Activated CD8-positive, alpha-beta memory T cell treated with anti-CD3 and anti-CD28 coated beads for 24 hours (primary cell): ENCODE results near the gene NCS1.

Source experiments
- DNase-seq: peaks from one replicate; pipeline ENCODE4 v3.0.0-alpha.2; 2020

NCS1 gene

DNA sequence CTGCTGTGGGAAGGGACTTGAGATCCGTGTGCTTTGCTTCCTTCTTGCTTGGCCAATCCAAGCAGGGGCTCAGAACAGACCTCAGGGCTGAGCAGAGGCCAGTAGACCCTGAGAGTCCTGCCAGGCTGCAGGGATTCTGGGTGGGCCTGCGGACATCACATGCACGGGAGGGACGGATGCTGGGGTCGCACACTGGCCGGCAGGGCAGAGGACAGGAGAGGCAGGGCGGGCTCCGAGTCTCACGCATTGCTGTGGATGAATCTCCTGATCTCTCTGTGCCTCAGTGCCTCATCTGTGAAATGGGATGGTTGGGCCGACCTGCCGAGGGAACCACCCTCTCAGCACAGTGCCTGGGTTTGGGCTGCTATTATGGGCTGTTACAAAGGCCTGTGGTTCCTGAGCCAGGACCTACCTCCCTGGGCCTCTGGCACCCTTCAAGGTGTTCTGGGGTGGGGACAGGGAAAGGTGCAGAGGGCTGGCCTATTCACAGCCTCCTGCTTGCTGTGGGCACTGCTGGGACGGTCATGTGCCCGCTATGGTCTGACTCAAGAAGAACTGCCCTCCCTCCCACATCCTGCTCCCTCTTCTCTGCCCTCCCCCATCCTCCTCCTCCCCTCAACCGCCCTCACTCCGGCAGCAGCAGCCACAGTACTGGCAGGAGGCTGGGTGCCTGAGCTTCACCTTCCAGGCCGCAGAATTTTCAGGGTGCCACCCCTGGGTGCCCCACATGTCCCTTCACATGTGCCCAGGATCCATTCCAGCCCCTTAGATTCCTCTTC, 43.3 kb downstream of the NCS1 start:
- no peak for DNase-seq

DNA sequence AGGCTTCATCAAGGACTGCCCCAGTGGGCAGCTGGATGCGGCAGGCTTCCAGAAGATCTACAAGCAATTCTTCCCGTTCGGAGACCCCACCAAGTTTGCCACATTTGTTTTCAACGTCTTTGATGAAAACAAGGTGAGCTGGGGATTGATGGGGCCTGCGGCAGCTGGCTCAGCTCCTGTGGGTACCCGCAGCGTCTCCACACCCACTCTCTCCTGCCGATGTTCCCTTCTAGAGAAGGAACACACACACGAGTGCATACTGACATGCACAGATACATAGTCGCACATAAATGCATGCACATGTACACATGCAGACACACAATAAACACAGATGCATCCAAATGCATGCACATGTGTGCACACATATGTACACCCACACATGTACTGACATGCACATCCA, 45.6 kb downstream of the NCS1 start:
- no peak for DNase-seq

DNA sequence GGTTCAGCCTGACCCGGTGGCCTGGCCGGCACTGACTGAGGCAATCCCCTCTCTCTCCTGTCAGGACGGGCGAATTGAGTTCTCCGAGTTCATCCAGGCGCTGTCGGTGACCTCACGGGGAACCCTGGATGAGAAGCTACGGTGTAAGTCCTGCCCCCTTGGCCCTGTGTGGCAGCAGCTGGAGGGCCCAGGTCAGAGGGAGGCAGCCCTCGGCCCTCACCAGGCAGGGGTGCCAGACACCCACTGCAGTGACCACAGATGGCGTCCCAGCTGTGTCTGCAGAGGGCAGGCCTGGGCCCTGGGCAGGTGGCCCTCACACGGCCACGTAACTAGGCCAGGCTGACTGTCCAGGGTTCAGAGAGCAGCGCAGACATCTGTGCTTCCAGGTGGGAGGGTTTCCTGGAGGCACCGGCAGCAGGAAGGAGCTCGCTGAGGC, 47.5 kb downstream of the NCS1 start:
- no peak for DNase-seq

- no peak for DNase-seq
Observed at GRCh38 chr9:130220352-130220751, 48.1 kb downstream of the NCS1 start.

DNA sequence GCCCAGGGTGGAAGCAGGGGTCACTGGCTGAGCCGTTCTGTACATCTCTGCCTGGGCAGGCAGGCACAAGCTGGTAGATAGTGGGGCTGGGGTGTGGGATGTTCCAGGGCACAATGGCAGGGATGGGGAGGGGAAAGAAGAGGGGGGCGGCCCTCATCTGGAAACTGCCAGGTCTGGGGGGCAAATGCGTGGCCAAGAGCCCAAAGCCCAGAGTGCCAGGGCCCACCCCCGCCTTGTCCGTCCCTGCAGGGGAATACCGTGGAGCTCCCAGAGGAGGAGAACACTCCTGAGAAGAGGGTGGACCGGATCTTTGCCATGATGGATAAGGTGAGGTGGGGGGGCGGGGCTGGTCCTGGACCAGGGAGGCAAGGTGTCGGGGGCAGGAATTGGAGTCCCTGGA, 50.6 kb downstream of the NCS1 start:
- no peak for DNase-seq

GRCh38 chr9:130225071-130225470, 52.9 kb downstream of the NCS1 start:
- no peak for DNase-seq

GRCh38 chr9:130225586-130225985, 53.4 kb downstream of the NCS1 start:
- DNase-seq: no peak

- no peak for DNase-seq
Observed at GRCh38 chr9:130226112-130226511, 53.9 kb downstream of the NCS1 start.

DNA sequence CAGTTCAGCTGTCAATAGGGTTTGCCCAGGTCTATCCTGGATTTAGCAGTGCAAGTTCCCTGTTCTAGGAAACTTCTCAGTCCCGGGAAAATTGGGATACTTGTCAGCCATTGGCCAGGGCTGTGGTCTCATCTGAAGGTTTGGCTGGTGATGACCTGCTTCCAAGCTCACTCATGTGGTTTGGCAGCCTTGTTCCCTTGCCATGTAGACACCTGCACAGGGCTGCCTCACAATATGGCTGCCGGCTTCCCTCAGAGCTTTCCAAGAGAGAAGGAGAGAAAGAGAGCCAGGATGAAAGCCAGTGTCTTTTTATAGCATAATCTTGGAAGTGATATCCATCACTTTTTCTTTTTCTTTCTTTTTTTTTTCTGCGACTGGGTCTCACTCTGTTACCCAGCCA, 55.6 kb downstream of the NCS1 start:
- no peak for DNase-seq

DNA sequence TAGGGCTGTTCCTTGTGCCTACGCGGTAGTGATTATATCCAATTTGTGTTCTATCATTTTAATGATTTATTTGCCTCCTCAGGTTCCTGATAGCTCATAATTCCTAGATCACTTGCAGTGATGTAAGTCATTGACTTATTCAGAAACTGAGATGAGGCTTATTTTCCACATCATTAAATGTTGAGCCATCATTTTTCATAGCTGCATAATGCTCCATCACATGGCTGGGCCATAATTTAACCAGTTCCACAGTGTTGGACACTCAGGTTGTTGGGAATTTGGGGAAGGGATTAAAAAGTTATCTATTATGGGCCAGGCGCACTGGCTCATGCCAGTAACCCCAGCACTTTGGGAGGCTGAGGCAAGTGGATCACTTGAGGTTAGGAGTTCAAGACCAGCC, 57.6 kb downstream of the NCS1 start:
- DNase-seq: no peak

- DNase-seq: no peak
Observed at GRCh38 chr9:130230631-130231030, 58.4 kb downstream of the NCS1 start.

GRCh38 chr9:130232899-130233586, 60.8 kb downstream of the NCS1 start:
- no peak for DNase-seq

DNA sequence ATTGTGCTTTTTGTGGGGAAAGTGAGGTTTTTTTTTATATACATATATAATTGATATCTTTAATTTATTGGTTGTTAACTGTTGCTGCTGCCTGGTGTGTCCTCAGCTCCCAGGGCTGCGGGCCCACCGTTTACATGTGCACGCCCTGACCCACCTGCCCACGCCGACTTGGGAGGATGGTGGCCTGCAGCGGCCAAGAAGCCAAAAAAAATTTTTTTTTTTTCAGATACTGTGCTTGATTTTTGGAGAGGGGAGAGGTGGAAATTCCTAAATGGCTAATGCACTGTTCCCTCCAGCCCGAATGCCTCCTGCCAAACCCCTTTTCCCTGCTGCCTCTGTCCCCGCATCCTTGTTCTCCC, 61.4 kb downstream of the NCS1 start:
- DNase-seq: no peak

DNA sequence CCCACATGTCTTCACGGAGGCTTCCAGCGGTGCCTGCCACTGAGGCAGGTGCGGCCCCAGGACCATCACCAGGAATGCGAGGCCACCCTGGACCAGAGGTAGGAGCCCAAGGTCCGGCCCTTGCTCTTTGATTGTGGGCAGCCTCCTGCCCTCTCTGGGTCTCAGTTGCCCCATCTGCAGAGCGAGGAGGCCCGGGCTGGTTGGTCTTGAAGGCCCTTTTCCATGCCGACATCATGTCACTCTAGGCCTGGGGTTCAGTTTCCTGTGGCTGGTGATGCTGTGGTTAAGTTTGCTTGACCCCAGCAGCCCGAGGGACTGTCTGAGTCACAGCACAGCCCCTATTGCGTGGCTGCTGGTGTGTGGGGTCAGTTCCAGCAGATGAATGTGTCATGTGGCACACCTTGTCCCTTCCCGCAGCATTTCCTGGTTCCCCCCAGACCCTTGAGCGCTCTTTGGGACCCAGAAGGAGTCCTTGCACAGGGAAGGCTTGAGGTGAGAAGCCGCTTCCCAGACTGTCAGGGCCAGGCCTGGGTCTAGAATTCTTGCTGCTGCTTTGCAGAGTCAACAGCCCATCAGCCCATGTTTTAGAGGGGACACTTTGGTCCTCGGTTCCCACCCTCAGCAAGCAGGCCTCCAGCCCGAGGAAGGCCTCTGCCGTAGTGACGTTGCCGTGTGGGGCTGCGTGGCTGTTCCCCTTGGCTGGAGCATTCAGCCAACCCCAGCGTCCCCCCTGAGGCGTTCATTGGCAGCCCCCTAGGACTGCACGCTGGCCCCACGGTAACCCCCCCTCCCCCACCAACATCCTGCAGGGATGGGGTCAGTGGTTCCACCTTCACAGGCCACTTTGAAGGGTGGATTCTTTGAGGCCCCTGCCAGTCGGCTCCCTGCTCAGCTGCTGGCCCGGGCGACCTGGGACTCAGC, 62.4 kb downstream of the NCS1 start:
- no peak for DNase-seq

DNA sequence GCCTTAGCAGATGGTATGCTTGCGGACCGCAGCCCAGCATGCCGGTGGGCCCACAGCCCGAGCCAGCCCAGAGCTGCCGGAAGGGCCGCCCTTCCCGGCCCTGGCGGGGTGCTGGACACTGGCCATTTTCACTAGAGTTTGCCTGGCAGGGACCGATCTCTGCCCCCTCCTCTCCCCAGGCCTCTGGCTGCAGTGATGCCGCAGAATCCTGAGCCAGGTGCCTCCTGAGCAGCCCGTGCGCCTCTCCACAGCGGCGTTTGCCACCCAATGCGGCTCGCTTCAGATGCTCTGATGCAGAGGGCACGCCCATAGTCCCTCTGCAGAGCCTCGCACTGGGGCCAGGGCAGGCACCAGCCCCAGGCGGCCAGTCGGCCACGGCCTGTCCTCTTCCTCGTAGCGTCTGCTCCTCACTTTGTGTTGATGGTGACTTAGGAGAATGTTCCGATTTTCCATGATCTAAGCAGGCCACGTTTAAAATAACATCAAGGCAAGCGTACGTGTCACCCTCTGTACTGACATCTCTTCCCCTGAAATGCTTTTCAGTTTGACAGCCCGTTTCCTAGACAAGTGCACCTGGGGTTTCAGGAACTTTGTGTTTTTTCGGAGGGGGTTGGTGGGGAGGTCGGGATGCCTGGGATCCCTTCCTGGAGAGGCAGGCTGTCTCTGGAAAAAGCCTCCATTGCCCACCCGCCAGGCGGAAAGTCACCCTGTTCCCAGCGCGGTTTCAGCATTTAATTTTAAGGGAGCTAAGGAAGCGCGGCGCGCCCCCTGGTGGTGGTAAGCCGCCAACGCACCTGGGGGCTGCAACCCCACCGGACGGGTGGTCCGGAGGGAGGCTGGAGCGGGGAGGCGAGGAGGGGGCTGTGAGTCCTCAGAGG, 63.6 kb downstream of the NCS1 start:
- DNase-seq: peak; percentile 92

DNA sequence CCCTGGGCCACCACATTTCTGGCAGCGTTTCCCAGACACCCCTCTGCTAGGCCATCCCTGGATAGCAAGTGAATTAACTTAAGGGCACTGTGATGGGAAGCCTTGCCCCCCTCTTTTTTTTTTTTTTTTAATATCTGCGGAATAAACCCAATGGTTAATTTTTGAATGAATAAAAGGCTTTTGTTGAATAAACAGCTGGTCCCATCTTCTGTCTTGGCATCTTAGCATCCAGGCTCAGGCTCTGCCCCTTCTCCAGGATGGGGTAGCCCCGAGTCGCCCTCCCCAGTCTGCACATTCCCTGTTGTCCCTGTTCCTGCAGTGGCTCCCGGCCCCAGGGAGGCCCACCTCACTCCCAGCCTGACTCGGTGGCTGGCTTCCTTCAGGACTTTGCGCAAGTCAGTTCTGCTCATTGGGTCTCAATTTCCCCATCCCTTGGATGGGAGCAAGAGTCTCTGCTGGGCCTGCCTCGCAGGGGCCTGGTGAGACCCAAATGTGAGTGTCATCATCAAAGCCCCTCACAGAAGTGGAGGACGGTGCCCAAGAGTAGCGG, 64.3 kb downstream of the NCS1 start:
- no peak for DNase-seq

DNA sequence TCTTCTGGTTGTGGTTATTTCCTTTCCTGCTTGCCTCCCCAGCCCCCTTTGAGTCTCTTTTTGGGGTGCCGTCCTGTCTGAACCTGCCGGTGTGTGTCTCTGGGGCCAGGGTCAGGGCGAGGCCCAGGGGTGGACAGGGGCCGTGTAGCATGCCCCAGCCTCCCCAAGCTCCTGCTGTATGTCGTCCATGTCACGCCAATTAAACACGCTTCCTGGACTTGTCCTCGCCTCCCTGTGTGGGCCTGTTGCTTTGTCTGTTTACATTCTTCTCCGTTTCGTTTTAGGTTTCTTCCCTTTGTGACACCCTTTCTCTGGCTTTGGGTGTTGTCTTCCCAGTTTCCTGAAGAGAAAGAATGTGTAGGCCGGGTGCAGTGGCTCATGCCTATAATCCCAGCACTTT, 64.9 kb downstream of the NCS1 start:
- DNase-seq: no peak

- no peak for DNase-seq
Observed at GRCh38 chr9:130237763-130238524, 65.7 kb downstream of the NCS1 start.

DNA sequence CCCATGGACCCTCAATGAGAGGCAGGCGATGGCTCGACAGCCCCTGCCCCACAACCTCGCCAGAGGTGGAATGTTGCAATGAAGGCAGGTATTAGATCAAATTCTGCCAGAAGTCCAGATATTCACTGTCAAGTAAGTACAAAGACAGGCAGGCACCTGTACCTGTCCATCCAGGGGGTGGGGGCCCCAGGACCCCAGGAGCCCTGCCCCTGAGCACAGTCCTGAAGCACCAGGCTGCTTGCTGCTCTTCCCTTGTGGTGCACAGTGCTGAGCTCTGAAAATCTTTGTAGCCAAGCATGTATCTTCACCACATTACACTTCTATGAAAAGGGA, 67.1 kb downstream of the NCS1 start:
- no peak for DNase-seq

- peak; percentile 79 for DNase-seq
Observed at GRCh38 chr9:130239741-130240241, 67.6 kb downstream of the NCS1 start.
